H1 (cell line): ENCODE data around the gene EEF1AKMT3. TPM values are rescaled to one million over a fixed set of nuclear protein-coding genes. Genes with fewer than 3 reads are reported as not detected.

ENCODE experiments used
- CTCF ChIA-PET: fragments of 300-600 bp; sonication (Branson Sonifier 250); formaldehyde crosslinking; loops from one replicate; lab custom pipeline; 2021; ENCODE audit not compliant: partially characterized antibody; lab: Charles Lee
- POLR2A ChIA-PET: fragments of 300-600 bp; sonication (Branson Sonifier 250); formaldehyde crosslinking; loops from one replicate; lab custom pipeline; 2021; ENCODE audit warnings: inconsistent platforms; ENCODE audit not compliant: partially characterized antibody; lab: Charles Lee
- DNase-seq, 2 experiments: peaks; one replicate each; pipeline versions ENCODE4 v3.0.0 to v3.0.0-alpha.2; 2010 to 2022; ENCODE audit warnings: low spot score in 2 of 2, low read depth in 1 of 2, mixed read lengths in 1 of 2
- FAIRE-seq: peaks from 2 replicates; lab custom pipeline; 2011; peaks lifted over from hg19 to GRCh38; lab: Jason Lieb, UNC
- H2AFZ ChIP-seq: 2 replicates; pipeline ENCODE4 v1.8.1; 2012; ENCODE audit warnings: low read length, inconsistent platforms
- H2AK5ac ChIP-seq: 2 replicates; pipeline ENCODE4 v1.6.1; 2013; ENCODE audit warnings: low read depth, low read length
- H2BK120ac ChIP-seq: replicated peaks from 2 replicates; pipeline ENCODE3; 2013; ENCODE audit warnings: low read depth, low read length, inconsistent platforms
- H2BK12ac ChIP-seq: 2 replicates; pipeline ENCODE4 v1.6.1; 2013; ENCODE audit warnings: low read depth, low read length
- H2BK15ac ChIP-seq: 2 replicates; pipeline ENCODE4 v1.6.1; 2013; ENCODE audit warnings: low read length
- H2BK20ac ChIP-seq: 2 replicates; pipeline ENCODE4 v1.6.1; 2013; ENCODE audit warnings: low read length
- H2BK5ac ChIP-seq: 2 replicates; pipeline ENCODE4 v1.6.1; 2013; ENCODE audit warnings: low read depth, low read length
- H3K14ac ChIP-seq: 2 replicates; pipeline ENCODE4 v1.6.1; 2013; ENCODE audit warnings: inconsistent platforms; ENCODE audit not compliant: insufficient read length
- H3K18ac ChIP-seq: 2 replicates; pipeline ENCODE4 v1.6.1; 2013; ENCODE audit warnings: low read length; ENCODE audit errors: extremely low read depth
- H3K23ac ChIP-seq: 2 replicates; pipeline ENCODE4 v1.6.1; 2013; ENCODE audit warnings: inconsistent platforms; ENCODE audit not compliant: insufficient read length
- H3K23me2 ChIP-seq: 2 replicates; pipeline ENCODE4 v1.6.1; 2013; ENCODE audit warnings: low read depth, low read length
- H3K27ac ChIP-seq: 2 replicates; pipeline ENCODE4 v1.6.1; 2011; ENCODE audit warnings: low read depth, low read length, inconsistent platforms
- H3K27me3 ChIP-seq, 4 experiments: replicated peaks in 1 of 4; 1 replicate in 1 of 4; 2 replicates in 3 of 4; pipeline versions ENCODE4 v1.6.1 to v1.8.1; 2011 to 2013; ENCODE audit warnings: low read length in 3 of 4, mild to moderate bottlenecking in 3 of 4, inconsistent platforms in 2 of 4, mixed read lengths in 2 of 4, moderate library complexity in 1 of 4; ENCODE audit not compliant: control insufficient read depth in 3 of 4, insufficient read depth in 3 of 4; ENCODE audit errors: extremely low read depth in 1 of 4
- H3K36me3 ChIP-seq, 4 experiments: 2 replicates each; pipeline versions ENCODE4 v1.6.1 to v1.8.1; 2011 to 2013; ENCODE audit warnings: mild to moderate bottlenecking in 4 of 4, low read length in 3 of 4, moderate library complexity in 2 of 4, control low read depth in 1 of 4, inconsistent platforms in 1 of 4; ENCODE audit not compliant: insufficient read depth in 4 of 4, control insufficient read depth in 2 of 4
- H3K4ac ChIP-seq: replicated peaks from 2 replicates; pipeline ENCODE3; 2013; ENCODE audit warnings: low read length, low read depth, mixed read lengths, inconsistent platforms; ENCODE audit not compliant: insufficient read length
- H3K4me1 ChIP-seq, 4 experiments: replicated peaks in 1 of 4; 1 replicate in 1 of 4; 2 replicates in 3 of 4; pipeline versions ENCODE4 v1.6.1 to v1.8.1; 2011 to 2013; ENCODE audit warnings: low read length in 3 of 4, inconsistent platforms in 2 of 4, mixed read lengths in 1 of 4; ENCODE audit not compliant: insufficient read depth in 4 of 4, control insufficient read depth in 3 of 4
- H3K4me2 ChIP-seq, 2 experiments: 2 replicates each; pipeline versions ENCODE4 v1.6.1 to v1.8.1; 2011 to 2013; ENCODE audit warnings: low read depth in 2 of 2, low read length in 2 of 2, control low read depth in 1 of 2, inconsistent platforms in 1 of 2, mild to moderate bottlenecking in 1 of 2; ENCODE audit not compliant: insufficient read depth in 1 of 2
- H3K4me3 ChIP-seq, 4 experiments: fragments of 200-600, 300-600 bp in 1 of 4; sonication (generic), shearing (Covaris generic), sonication (Bioruptor Twin) in 1 of 4; 2 replicates each; pipeline versions ENCODE4 v1.5.1 to v1.8.1; 2011 to 2016; ENCODE audit warnings: low read length in 4 of 4, low read depth in 3 of 4, control low read depth in 2 of 4, inconsistent platforms in 2 of 4, mild to moderate bottlenecking in 2 of 4, mixed read lengths in 1 of 4, moderate library complexity in 1 of 4; ENCODE audit not compliant: insufficient read depth in 2 of 4; ENCODE audit errors: extremely low read depth in 1 of 4
- H3K56ac ChIP-seq: replicated peaks from 2 replicates; pipeline ENCODE3; 2013; ENCODE audit warnings: low read depth, mild to moderate bottlenecking, mixed read lengths, low read length, inconsistent platforms; ENCODE audit not compliant: insufficient read length
- H3K79me1 ChIP-seq: 2 replicates; pipeline ENCODE4 v1.6.1; 2013; ENCODE audit warnings: low read depth, low read length, control low read depth
- H3K79me2 ChIP-seq, 2 experiments: 2 replicates each; pipeline versions ENCODE4 v1.6.1 to v1.8.1; 2012 to 2013; ENCODE audit warnings: low read length in 2 of 2, mild to moderate bottlenecking in 2 of 2, inconsistent platforms in 1 of 2; ENCODE audit not compliant: insufficient read depth in 2 of 2, control insufficient read depth in 1 of 2
- H3K9ac ChIP-seq, 4 experiments: replicated peaks in 1 of 4; 1 replicate in 1 of 4; 2 replicates in 3 of 4; pipeline versions ENCODE4 v1.6.1 to v1.8.1; 2011 to 2013; ENCODE audit warnings: low read depth in 3 of 4, low read length in 3 of 4, control low read depth in 2 of 4, mild to moderate bottlenecking in 2 of 4, moderate library complexity in 2 of 4, inconsistent platforms in 1 of 4; ENCODE audit errors: extremely low read depth in 1 of 4
- H3K9me3 ChIP-seq, 2 experiments: 2 replicates each; pipeline versions ENCODE4 v1.6.1 to v1.8.1; 2012 to 2013; ENCODE audit warnings: mild to moderate bottlenecking in 2 of 2, moderate library complexity in 2 of 2, control low read depth in 1 of 2, inconsistent platforms in 1 of 2, low read depth in 1 of 2, low read length in 1 of 2, mixed read lengths in 1 of 2; ENCODE audit not compliant: insufficient read depth in 2 of 2
- H4K20me1 ChIP-seq, 2 experiments: replicated peaks in 1 of 2; 2 replicates each; pipeline versions ENCODE3 to v1.8.1; 2011 to 2013; ENCODE audit warnings: inconsistent platforms in 2 of 2, low read length in 2 of 2, mild to moderate bottlenecking in 1 of 2; ENCODE audit not compliant: insufficient read depth in 2 of 2, control insufficient read depth in 1 of 2
- H4K5ac ChIP-seq: 2 replicates; pipeline ENCODE4 v1.6.1; 2013; ENCODE audit warnings: low read length, low read depth, mixed read lengths, inconsistent platforms; ENCODE audit not compliant: insufficient read length
- H4K8ac ChIP-seq: 2 replicates; pipeline ENCODE4 v1.8.0; 2013; ENCODE audit warnings: mild to moderate bottlenecking, moderate library complexity, low read length, inconsistent platforms; ENCODE audit not compliant: insufficient read depth; ENCODE audit errors: extremely low read depth
- H4K91ac ChIP-seq: replicated peaks from 2 replicates; pipeline ENCODE3; 2013; ENCODE audit warnings: low read length, mixed read lengths, inconsistent platforms; ENCODE audit not compliant: insufficient read length
- ATF2 ChIP-seq: IDR thresholded peaks from 2 replicates; pipeline ENCODE4 v1.6.1; 2012; ENCODE audit warnings: low read length, inconsistent platforms
- ATF3 ChIP-seq: IDR thresholded peaks from 2 replicates; pipeline ENCODE4 v1.6.1; 2011; ENCODE audit warnings: low read depth, mild to moderate bottlenecking, low read length; ENCODE audit not compliant: insufficient read depth
- BACH1 ChIP-seq: IDR thresholded peaks from 2 replicates; pipeline ENCODE4 v1.6.1; 2012; ENCODE audit warnings: low read length, improper control_type of control experiment
- CBX8 ChIP-seq: fragments of 300-800, 300-1000 bp; sonication (generic); IDR thresholded peaks from 2 replicates; pipeline ENCODE4 v1.7.1; 2016; ENCODE audit warnings: low read depth, low read length, borderline replicate concordance
- CTBP2 ChIP-seq: IDR thresholded peaks from 2 replicates; pipeline ENCODE4 v1.7.0; 2011; ENCODE audit warnings: borderline replicate concordance, mild to moderate bottlenecking, moderate library complexity, mixed read lengths, low read length; ENCODE audit not compliant: insufficient read depth, insufficient read length
- GTF2F1 ChIP-seq: IDR thresholded peaks from 2 replicates; pipeline ENCODE4 v1.6.1; 2012; ENCODE audit warnings: low read depth, low read length, improper control_type of control experiment, borderline replicate concordance
- JUND ChIP-seq: IDR thresholded peaks from 2 replicates; pipeline ENCODE4 v1.6.1; 2011; ENCODE audit warnings: mild to moderate bottlenecking, improper control_type of control experiment, low read length
- RBBP5 ChIP-seq: IDR thresholded peaks from 2 replicates; pipeline ENCODE4 v1.7.1; 2012; ENCODE audit warnings: low read depth, mild to moderate bottlenecking, inconsistent platforms, low read length, moderate library complexity, borderline replicate concordance
- SIRT6 ChIP-seq: IDR thresholded peaks from one replicate; pipeline ENCODE4 v1.7.1; 2012; ENCODE audit warnings: low read length, inconsistent platforms
- SP2 ChIP-seq: IDR thresholded peaks from 2 replicates; pipeline ENCODE4 v1.6.1; 2012; ENCODE audit warnings: mild to moderate bottlenecking, low read length, inconsistent platforms
- YY1 ChIP-seq: IDR thresholded peaks from 2 replicates; pipeline ENCODE4 v1.6.1; 2011; ENCODE audit warnings: low read depth, mild to moderate bottlenecking, low read length
- WGBS, 2 experiments: shearing (Covaris generic) in 1 of 2; methylation state at CpG; one replicate each; pipeline versions ENCODE4 v1.1.6 to v1.1.7; 2013 to 2015; ENCODE audit warnings: low lambda C conversion rate in 2 of 2, mixed read lengths in 2 of 2, inconsistent platforms in 1 of 2, low coverage in 1 of 2, missing lambda C conversion rate in 1 of 2; ENCODE audit not compliant: insufficient replicate concordance in 2 of 2, insufficient coverage in 1 of 2, insufficient read length in 1 of 2; ENCODE audit errors: extremely low coverage in 1 of 2, missing lambda C conversion rate in 1 of 2; 5-methylcytosine and 5-hydroxymethylcytosine counted together
- polyA plus RNA-seq, 7 experiments: library from polyadenylated mRNA; depleted of rRNA in 3 of 7; stranded (reverse) in 5 of 7; unstranded in 2 of 7; fragments of >200 nt in 5 of 7; fragments of 200-250 nt in 2 of 7; gene quantifications; 1 replicate in 5 of 7; 2 replicates in 1 of 7; 4 replicates in 1 of 7; pipeline versions ENCODE4 v1.2.1 to v1.2.3, GENCODE V29; 2011 to 2013; ENCODE audit warnings: missing spikeins in 2 of 7, mixed read lengths in 2 of 7
- total RNA-seq: library from RNA; stranded (reverse); fragmentation: NEBNext Ultra II Directional; extraction: Animal tissue kit (Norgen Biotek cat#: 25700); gene quantifications from 2 replicates; pipeline ENCODE4 v1.2.1, GENCODE V29; 2021

EEF1AKMT3 gene
- total and polyA plus RNA-seq, 2 of the 8 experiments (the other 6 are each of a cell fraction or from before 2014, with no cell fraction given): 3.1 to 4.4 TPM

GRCh38 chr12:57770734-57771133 is 1.7 kb upstream of the EEF1AKMT3 start:
- Histone ChIP-seq H3K27me3 (peaks cover 7 to 18% (median 14%) of the 10 kb centered on the region in 4 experiments; a peak in 6 of 7 replicates), H3K79me2 (0 out of 4 replicates have a peak, but pooled peaks cover 0 to 7% of the 10 kb centered on the region in 2 experiments), H2BK120ac (no peak overlapping the region), H2BK20ac (no peak overlapping the region), H4K91ac (no peak overlapping the region), H2AK5ac (0 out of 2 replicates have a peak overlapping the region, but pooled peaks have one; percentile 65), H4K5ac (no peak overlapping the region), H3K9ac (no peak overlapping the region), H3K9me3 (no peaks in the 10 kb centered on the region), H3K23ac (no peak overlapping the region), H3K23me2 (peaks cover 21% of the 10 kb centered on the region; the same call in 1 of the 2 replicates), H2BK12ac (no peak overlapping the region), H3K18ac (no peak overlapping the region), H3K79me1 (no peaks in the 10 kb centered on the region; the same call in 1 of the 2 replicates), H4K8ac (peak overlapping the region; percentile 66; the same call in 1 of the 2 replicates), H2AFZ (no peak overlapping the region), H3K56ac (no peak overlapping the region), H2BK5ac (no peak overlapping the region), H3K14ac (no peak overlapping the region), H4K20me1 (peaks cover 0 to 4% of the 10 kb centered on the region in 2 experiments), H2BK15ac (no peak overlapping the region), H3K36me3 (peaks cover 11 to 17% (median 14%) of the 10 kb centered on the region in 4 experiments; a peak in 7 of 8 replicates), H3K27ac (no peak overlapping the region), H3K4ac (no peak overlapping the region), H3K4me3 (no peak overlapping the region; a peak in 1 of 8 replicates), H3K4me2 (peak overlapping the region; percentile 96 to 99; a peak in 2 of 4 replicates), H3K4me1 (peaks cover 8 to 21% (median 14%) of the 10 kb centered on the region in 4 experiments)
- no peak for DNase-seq
- ChIA-PET CTCF (interaction anchor here (1.0 to 1.6 kb wide), 4 partner anchors 9 to 14 kb away, joined by 3 to 7 read pairs (median 3); no protein-coding TSS in a partner anchor), POLR2A (interaction anchor here (1.1 to 1.2 kb wide), 4 partner anchors 10 to 34 kb away, joined by 3 to 4 read pairs (median 3); no protein-coding TSS in a partner anchor)
- no peak for FAIRE-seq
- WGBS, 2 experiments: 92% methylated on average over 4 of the region's 4 CpGs; no CpG with 5 or more reads in 1 of the 2 experiments
- no peak for TF ChIP-seq ATF3
- TF ChIP-seq RBBP5: no peak
- TF ChIP-seq GTF2F1: no peak
- TF ChIP-seq BACH1: no peak
- TF ChIP-seq YY1: no peak
- no peak for TF ChIP-seq CTBP2
- no peak for TF ChIP-seq SIRT6
- no peak for TF ChIP-seq CBX8
- TF ChIP-seq ATF2: no peak
- TF ChIP-seq SP2: no peak
- TF ChIP-seq JUND: no peak
